Measurements from ENCODE around the gene GATC. TPM values are rescaled to one million over a fixed set of nuclear protein-coding genes. Genes with fewer than 3 reads are reported as not detected.

Gene GATC
- total and polyA plus RNA-seq, 5 donors from 2014 or later, result 13.7 to 30.2 (median 19.6) TPM

DNA sequence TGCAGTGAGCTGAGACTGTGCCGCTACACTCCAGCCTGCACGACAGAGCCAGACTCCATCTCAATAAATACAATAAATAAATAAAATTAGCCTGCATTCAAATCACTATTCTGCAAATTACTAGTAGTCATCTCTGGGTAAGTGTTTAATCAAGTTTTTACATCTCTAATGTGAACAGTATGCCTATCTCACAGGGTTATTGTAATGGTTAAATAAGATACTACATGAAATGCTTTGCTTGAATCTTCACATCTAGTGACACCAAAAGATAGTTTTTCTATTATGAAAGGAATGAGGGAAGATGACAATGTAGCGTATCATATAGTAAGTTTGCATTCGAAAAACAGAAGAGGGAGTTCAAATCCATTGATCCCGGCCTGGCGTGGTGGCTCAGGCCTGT lies 21.2 kb downstream of the GATC start:
- no peaks in the 10 kb centered on the region for H3K27me3 Mint-ChIP-seq

DNA sequence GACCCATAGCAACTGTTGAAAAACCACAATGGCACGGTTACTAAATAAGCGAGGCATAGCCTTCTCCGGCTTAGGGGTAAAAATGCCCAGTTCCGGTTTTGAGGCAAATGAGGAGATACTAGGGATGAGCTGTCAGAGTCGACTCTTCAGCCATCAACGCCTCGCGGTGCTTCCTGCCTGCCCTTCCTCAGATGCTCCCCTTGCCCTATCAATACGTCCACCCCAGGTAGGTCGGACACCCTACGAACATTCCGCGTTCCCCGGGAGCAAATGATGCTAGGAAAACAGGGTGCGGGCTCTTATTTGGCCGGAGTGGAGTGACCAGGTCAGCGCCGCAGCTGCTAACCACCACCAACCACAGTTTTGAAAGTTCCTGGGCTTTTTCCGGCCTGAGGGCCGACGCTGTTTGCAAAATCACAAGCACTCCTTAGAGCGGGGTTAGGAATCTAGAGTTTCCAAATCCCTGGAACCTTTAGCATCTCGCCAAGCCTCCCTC lies 22.1 kb downstream of the GATC start:
- Mint-ChIP-seq H3K4me3 (peak overlapping the region; percentile 84 to 98 (median 91)), H3K36me3 (peaks cover 23% of the 10 kb centered on the region), H3K4me1 (peaks cover 9 to 56% (median 40%) of the 10 kb centered on the region in 4 donors), H3K27me3 (peaks cover 5% of the 10 kb centered on the region), H3K27ac (peak overlapping the region; percentile 54 to 96 (median 88)), H3K9me3 (no peaks in the 10 kb centered on the region)
- H3K4me3 ChIP-seq (ENCODE audit: low read depth, low read length), result peak overlapping the region; percentile 86
- H3K27me3 ChIP-seq (ENCODE audit: control insufficient read depth, insufficient read depth, low read length), result no peaks in the 10 kb centered on the region
- H3K9me3 ChIP-seq (ENCODE audit: control insufficient read depth in 2 of 2, low read length in 2 of 2), result no peaks in the 10 kb centered on the region
- ATAC-seq (ENCODE audit: low read depth in 2 of 2) (no peak), DNase-seq (peak in 2 of 3 donors; percentile 6 to 30)
- H3K4me1 ChIP-seq (ENCODE audit: control insufficient read depth, insufficient read depth, low read length, poor library complexity, severe bottlenecking), result peaks cover 33% of the 10 kb centered on the region
- peak overlapping the region; percentile 86 for H3K27ac ChIP-seq (ENCODE audit: insufficient read depth, low read length, poor library complexity, severe bottlenecking)
- peaks cover 35% of the 10 kb centered on the region for H3K36me3 ChIP-seq (ENCODE audit: control insufficient read depth, insufficient read depth, low read length)

More for the DNA sequence above, 21.2 kb downstream of the GATC start:
- Histone ChIP-seq H3K27me3 (ENCODE audit: control insufficient read depth, insufficient read depth, low read length) (no peaks in the 10 kb centered on the region), H3K36me3 (ENCODE audit: control insufficient read depth, insufficient read depth, low read length) (peaks cover 44% of the 10 kb centered on the region), H3K4me3 (ENCODE audit: low read depth, low read length) (no peak overlapping the region), H3K4me1 (ENCODE audit: control insufficient read depth, insufficient read depth, low read length, poor library complexity, severe bottlenecking) (peaks cover 33% of the 10 kb centered on the region), H3K9me3 (ENCODE audit: control insufficient read depth in 2 of 2, low read length in 2 of 2) (no peaks in the 10 kb centered on the region), H3K27ac (ENCODE audit: insufficient read depth, low read length, poor library complexity, severe bottlenecking) (no peak overlapping the region)
- Mint-ChIP-seq H3K4me1 (peaks cover 9 to 56% (median 36%) of the 10 kb centered on the region in 4 donors), H3K27ac (peak overlapping the region in 1 of 3 donors; percentile 88), H3K9me3 (no peaks in the 10 kb centered on the region), H3K36me3 (peaks cover 24% of the 10 kb centered on the region), H3K4me3 (peak overlapping the region; percentile 56 to 98 (median 86))
- no peak for ATAC-seq (ENCODE audit: low read depth in 2 of 2)
- DNase-seq, result no peak

DNA sequence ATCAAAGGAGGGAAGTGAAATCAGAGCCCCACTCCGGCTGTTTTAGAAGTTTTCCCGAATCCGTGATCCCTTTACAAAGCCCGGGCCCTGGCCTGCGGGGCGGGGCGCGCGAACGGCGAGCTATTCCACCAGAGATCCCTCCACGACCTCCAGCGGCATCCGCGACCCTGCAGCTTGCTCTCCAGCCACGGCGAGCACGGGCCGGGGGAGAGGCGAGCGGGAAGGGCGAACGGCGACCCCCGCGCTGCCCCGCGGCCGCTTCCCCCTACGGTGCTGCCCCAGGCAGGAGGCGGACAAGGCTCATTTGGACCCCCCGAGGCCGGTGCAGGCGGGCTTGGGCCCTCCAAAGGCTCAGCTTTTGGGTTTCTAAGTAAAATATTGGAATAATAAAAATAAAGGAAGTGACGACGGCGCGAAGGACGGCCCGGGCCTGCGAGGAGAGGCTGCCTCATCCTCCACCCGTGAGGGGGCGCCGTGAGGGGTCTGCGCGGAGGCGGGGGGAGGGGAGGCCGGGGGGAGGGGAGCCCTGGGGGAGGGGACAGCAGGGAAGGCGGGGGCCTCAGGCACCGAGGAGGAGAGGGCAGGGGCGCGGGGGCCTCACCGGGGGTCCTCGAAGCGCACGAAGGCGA lies 22.7 kb downstream of the GATC start:
- ATAC-seq (ENCODE audit: low read depth in 2 of 2) (peak; percentile 35), DNase-seq (peak in 1 of 3 donors; percentile 60)
- no peaks in the 10 kb centered on the region for H3K9me3 Mint-ChIP-seq
- Histone ChIP-seq H3K4me3 (ENCODE audit: low read depth, low read length) (peak overlapping the region; percentile 86), H3K36me3 (ENCODE audit: control insufficient read depth, insufficient read depth, low read length) (peaks cover 29% of the 10 kb centered on the region), H3K9me3 (ENCODE audit: control insufficient read depth in 2 of 2, low read length in 2 of 2) (no peaks in the 10 kb centered on the region), H3K27me3 (ENCODE audit: control insufficient read depth, insufficient read depth, low read length) (no peaks in the 10 kb centered on the region), H3K4me1 (ENCODE audit: control insufficient read depth, insufficient read depth, low read length, poor library complexity, severe bottlenecking) (peaks cover 33% of the 10 kb centered on the region), H3K27ac (ENCODE audit: insufficient read depth, low read length, poor library complexity, severe bottlenecking) (peak overlapping the region; percentile 86)
- peak overlapping the region; percentile 84 to 98 (median 91) for H3K4me3 Mint-ChIP-seq
- H3K27ac Mint-ChIP-seq, result peak overlapping the region; percentile 14 to 96 (median 88)
- H3K27me3 Mint-ChIP-seq, result peaks cover 5% of the 10 kb centered on the region
- H3K36me3 Mint-ChIP-seq, result peaks cover 18% of the 10 kb centered on the region
- H3K4me1 Mint-ChIP-seq, result peaks cover 9 to 53% (median 40%) of the 10 kb centered on the region in 4 donors

DNA sequence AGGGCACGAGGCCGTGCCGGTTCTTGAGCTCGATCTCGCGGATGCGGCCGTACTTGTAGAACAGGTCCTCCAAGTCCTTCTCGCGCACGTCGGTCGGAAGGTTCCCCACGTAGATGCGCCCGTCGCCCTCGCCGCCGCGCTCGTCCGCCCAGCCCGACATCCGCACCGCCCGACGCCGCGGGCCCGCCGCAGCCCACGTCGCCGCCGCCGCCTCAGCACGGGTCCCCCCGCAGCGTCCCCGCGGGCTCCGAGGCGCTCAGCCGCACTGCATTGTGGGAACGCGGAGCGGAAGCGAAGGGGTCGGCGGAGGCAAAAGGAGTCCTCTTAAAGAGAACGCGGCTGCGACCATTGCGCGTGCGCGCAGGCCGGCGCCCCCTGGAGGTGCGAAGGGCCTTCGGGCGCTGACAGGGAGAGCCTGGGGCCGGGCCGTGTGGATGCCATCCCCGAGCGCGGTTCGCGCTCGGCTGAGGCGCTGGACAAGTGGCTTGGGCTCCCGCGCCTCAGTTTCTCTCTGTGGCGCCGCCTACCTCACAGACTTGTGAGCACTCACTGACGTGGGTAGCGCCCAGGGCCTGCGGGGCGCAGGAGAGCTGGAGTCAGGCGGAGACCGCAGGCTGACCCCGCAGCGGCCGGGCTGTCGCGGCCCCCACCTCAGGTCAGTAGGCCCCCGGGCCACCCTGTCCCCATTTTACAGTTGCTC lies 23.4 kb downstream of the GATC start, which contains the start of gene SRSF9:
TSS of gene SRSF9 (minus strand) at position 299 of the 700 bp plus-strand sequence. CDS start at position 160, 139 bp downstream.
- peak within 1 kb of the TSS; percentile 86 for H3K4me3 ChIP-seq (ENCODE audit: low read depth, low read length)
- H3K27ac ChIP-seq (ENCODE audit: insufficient read depth, low read length, poor library complexity, severe bottlenecking), result peak within 1 kb of the TSS; percentile 86
- peaks cover 9 to 50% (median 38%) of the 10 kb centered on the region in 4 donors for H3K4me1 Mint-ChIP-seq
- H3K36me3 Mint-ChIP-seq, result peaks cover 13% of the 10 kb centered on the region
- H3K27ac Mint-ChIP-seq, result peak within 1 kb of the TSS; percentile 60 to 96 (median 88)
- H3K4me3 Mint-ChIP-seq, result peak within 1 kb of the TSS; percentile 84 to 98 (median 91)
- no peaks in the 10 kb centered on the region for H3K27me3 ChIP-seq (ENCODE audit: control insufficient read depth, insufficient read depth, low read length)
- H3K27me3 Mint-ChIP-seq, result peaks cover 5% of the 10 kb centered on the region
- ATAC-seq (ENCODE audit: low read depth in 2 of 2) (peak; percentile 91), DNase-seq (peak; percentile 96 to 98 (median 97))
- no peaks in the 10 kb centered on the region for H3K9me3 Mint-ChIP-seq
- no peaks in the 10 kb centered on the region for H3K9me3 ChIP-seq (ENCODE audit: control insufficient read depth in 2 of 2, low read length in 2 of 2)
- H3K4me1 ChIP-seq (ENCODE audit: control insufficient read depth, insufficient read depth, low read length, poor library complexity, severe bottlenecking), result peaks cover 33% of the 10 kb centered on the region
- H3K36me3 ChIP-seq (ENCODE audit: control insufficient read depth, insufficient read depth, low read length), result peaks cover 23% of the 10 kb centered on the region

DNA sequence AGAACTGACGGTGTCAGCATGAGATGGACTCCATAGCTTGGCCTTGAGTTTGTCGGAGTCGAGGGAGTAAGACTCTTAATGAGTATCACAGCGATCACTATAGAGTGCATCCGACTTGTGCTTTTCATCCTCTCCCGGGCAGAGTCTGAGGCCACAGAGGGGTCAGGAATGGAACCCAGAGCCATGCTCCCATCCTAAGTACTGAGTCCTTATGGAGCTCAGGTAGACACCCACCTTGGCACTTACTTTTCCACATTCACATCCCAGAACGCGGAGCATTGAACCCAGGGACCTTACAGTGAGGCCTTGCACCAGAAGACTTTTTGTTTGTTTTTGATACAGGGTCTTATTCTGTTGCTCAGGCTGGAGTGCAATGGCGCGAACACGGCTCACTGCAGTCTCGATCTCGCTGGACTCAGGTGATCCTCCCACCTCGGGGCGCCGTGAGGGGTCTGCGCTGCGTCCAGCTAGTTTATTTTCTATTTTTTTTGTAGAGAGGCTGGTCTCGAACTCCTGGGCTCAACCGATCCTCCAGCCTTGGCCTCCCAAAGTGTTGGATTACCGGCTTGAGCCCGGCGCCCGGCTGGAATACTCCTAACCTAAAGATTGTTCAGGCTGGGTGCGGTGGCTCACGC lies 24.0 kb downstream of the GATC start:
- Mint-ChIP-seq H3K27ac (peak overlapping the region; percentile 60 to 88 (median 84)), H3K36me3 (peaks cover 7% of the 10 kb centered on the region), H3K9me3 (no peaks in the 10 kb centered on the region), H3K4me3 (peak overlapping the region; percentile 84 to 93 (median 90)), H3K4me1 (peaks cover 9 to 48% (median 34%) of the 10 kb centered on the region in 4 donors), H3K27me3 (peaks cover 5% of the 10 kb centered on the region)
- DNase-seq, result no peak
- H3K27ac ChIP-seq (ENCODE audit: insufficient read depth, low read length, poor library complexity, severe bottlenecking), result peak overlapping the region; percentile 86
- H3K36me3 ChIP-seq (ENCODE audit: control insufficient read depth, insufficient read depth, low read length), result peaks cover 17% of the 10 kb centered on the region
- H3K9me3 ChIP-seq (ENCODE audit: control insufficient read depth in 2 of 2, low read length in 2 of 2), result no peaks in the 10 kb centered on the region
- no peaks in the 10 kb centered on the region for H3K27me3 ChIP-seq (ENCODE audit: control insufficient read depth, insufficient read depth, low read length)
- ATAC-seq (ENCODE audit: low read depth in 2 of 2), result peak; percentile 5 to 11
- H3K4me1 ChIP-seq (ENCODE audit: control insufficient read depth, insufficient read depth, low read length, poor library complexity, severe bottlenecking), result peaks cover 33% of the 10 kb centered on the region
- peak overlapping the region; percentile 80 for H3K4me3 ChIP-seq (ENCODE audit: low read depth, low read length)

DNA sequence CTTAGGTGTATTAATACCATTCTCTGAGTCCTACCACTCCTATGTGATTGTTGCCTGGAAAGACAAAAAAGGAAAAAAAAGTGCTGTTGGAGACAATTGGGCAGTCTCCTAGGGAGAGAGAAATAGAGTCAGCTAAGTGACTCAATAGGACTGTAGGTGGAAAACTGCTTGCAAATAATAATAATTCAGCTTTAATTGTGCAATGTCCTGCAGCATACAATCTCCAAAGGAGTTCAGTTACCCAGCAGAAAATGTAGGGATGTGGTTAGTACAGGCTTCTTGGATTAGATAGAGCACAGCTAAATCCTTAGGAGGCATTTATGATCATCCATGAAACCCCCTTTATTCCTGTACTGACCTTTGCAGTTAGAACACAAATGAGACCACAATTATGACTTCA lies 26.3 kb downstream of the GATC start:
- Mint-ChIP-seq H3K4me3 (no peak overlapping the region), H3K36me3 (peaks cover 3% of the 10 kb centered on the region), H3K27ac (no peak overlapping the region), H3K9me3 (no peaks in the 10 kb centered on the region), H3K4me1 (peaks cover 6 to 28% (median 20%) of the 10 kb centered on the region in 4 donors), H3K27me3 (peaks cover 5% of the 10 kb centered on the region)
- H3K36me3 ChIP-seq (ENCODE audit: control insufficient read depth, insufficient read depth, low read length), result no peaks in the 10 kb centered on the region
- H3K27ac ChIP-seq (ENCODE audit: insufficient read depth, low read length, poor library complexity, severe bottlenecking), result no peak overlapping the region
- no peak overlapping the region for H3K4me3 ChIP-seq (ENCODE audit: low read depth, low read length)
- no peaks in the 10 kb centered on the region for H3K9me3 ChIP-seq (ENCODE audit: control insufficient read depth in 2 of 2, low read length in 2 of 2)
- DNase-seq (no peak), ATAC-seq (ENCODE audit: low read depth in 2 of 2) (no peak)
- H3K4me1 ChIP-seq (ENCODE audit: control insufficient read depth, insufficient read depth, low read length, poor library complexity, severe bottlenecking), result peaks cover 21% of the 10 kb centered on the region
- H3K27me3 ChIP-seq (ENCODE audit: control insufficient read depth, insufficient read depth, low read length), result no peaks in the 10 kb centered on the region

DNA sequence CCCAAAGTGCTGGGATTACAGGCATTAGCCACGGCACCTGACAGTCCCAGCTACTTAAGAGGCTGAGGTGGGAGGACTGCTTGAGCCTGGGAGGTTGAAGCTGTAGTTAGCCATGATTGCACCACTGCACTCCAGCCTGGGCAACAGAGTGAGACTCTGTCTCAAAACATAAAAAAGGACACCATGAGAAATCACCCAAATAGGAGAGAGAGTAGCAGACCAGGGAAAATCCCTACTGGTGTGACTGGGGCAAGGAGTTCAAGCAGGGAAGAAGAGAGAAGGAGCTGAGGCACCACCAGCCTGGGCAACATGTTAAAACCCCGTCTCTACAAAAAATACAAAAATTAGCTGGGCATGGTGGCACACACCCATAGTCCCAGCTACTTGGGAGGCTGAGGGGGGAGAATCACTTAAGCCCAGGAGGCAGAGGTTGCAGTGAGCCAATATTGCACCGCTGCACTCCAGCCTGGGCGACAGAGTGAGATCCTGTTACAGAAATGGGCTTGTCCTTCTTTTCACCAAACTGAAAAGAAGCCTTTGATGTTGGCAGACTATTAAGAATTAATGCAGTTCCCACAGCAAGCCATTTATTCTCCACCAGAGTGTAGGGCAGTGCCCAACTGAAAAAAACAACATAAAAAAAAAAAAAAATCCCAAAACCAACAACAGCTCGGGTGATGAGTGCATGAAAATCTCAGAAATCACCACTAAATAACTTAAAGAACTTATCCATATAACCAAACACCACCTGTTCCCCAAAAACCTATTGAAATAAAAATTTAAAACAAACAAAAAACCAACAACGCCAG lies 27.8 kb downstream of the GATC start:
- Mint-ChIP-seq H3K27me3 (peaks cover 5% of the 10 kb centered on the region), H3K4me1 (peaks cover 4 to 18% (median 11%) of the 10 kb centered on the region in 4 donors), H3K27ac (no peak overlapping the region), H3K36me3 (peaks cover 3% of the 10 kb centered on the region), H3K9me3 (no peaks in the 10 kb centered on the region), H3K4me3 (no peak overlapping the region)
- Histone ChIP-seq H3K36me3 (ENCODE audit: control insufficient read depth, insufficient read depth, low read length) (no peaks in the 10 kb centered on the region), H3K4me3 (ENCODE audit: low read depth, low read length) (no peak overlapping the region), H3K27ac (ENCODE audit: insufficient read depth, low read length, poor library complexity, severe bottlenecking) (no peak overlapping the region), H3K9me3 (ENCODE audit: control insufficient read depth in 2 of 2, low read length in 2 of 2) (no peaks in the 10 kb centered on the region), H3K4me1 (ENCODE audit: control insufficient read depth, insufficient read depth, low read length, poor library complexity, severe bottlenecking) (peaks cover 9% of the 10 kb centered on the region), H3K27me3 (ENCODE audit: control insufficient read depth, insufficient read depth, low read length) (no peaks in the 10 kb centered on the region)
- ATAC-seq (ENCODE audit: low read depth in 2 of 2), result no peak
- no peak for DNase-seq
